ENCODE data around the gene VEGFB. TPM values are rescaled to one million over a fixed set of nuclear protein-coding genes. Genes with fewer than 3 reads are reported as not detected.

VEGFB gene, protein sequence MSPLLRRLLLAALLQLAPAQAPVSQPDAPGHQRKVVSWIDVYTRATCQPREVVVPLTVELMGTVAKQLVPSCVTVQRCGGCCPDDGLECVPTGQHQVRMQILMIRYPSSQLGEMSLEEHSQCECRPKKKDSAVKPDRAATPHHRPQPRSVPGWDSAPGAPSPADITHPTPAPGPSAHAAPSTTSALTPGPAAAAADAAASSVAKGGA
- total RNA-seq, result 150 TPM
- long read RNA-seq, transcript VEGFB-202 (7 exons, 979 nt), result minor isoform, 36 of 172 reads
- long read RNA-seq, transcript VEGFB-201 (7 exons, 1,380 nt), result major isoform, 88 of 172 reads
- long read RNA-seq, partial matches to known transcripts, result 29 of 172 reads
- long read RNA-seq, other reads (novel, unspliced or antisense), result 19 of 172 reads

DNA sequence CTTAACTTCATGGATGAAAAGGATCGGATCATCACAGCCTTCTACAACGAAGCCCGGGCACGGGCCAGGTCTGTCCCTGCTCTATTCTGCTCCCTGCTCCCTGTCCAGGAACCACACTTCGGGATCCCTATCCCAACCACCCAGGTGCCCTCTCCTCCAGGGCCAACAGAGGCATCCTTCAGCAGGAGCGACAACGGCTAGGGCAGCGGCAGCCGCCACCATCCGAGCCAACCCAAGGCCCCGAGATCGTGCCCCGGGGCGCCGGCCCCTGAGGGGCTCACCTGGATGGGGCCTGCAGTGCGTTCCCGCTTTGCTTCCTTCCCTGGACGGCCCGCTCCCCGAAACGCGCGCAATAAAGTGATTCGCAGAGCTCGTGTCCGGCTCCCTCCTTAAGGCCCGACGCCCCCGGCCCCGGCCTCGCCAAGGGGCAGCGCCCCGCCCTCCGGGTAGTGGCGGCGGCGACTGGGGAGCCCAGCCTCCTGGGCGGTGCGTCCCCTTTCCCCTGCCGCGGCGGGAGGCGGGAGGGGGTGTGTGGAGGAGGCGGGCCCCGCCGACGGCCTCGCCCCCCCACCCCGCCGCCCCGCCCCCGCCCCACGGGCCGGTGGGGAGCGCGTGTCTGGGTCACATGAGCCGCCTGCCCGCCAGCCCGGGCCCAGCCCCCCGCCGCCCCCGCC is at the start of gene VEGFB:
Gene VEGFB (plus strand): TSS at position 672 of the 674 bp plus-strand sequence. CDS start 250 bp downstream, outside the sequence.
- Histone ChIP-seq H3K9me3 (no peaks in the 10 kb centered on the region), H3K4me1 (peaks cover 69% of the 10 kb centered on the region), H3K4me3 (peak within 1 kb of the TSS; percentile 76), H3K27me3 (ENCODE audit: low read depth) (no peaks in the 10 kb centered on the region), H3K36me3 (peaks cover 19% of the 10 kb centered on the region), H3K27ac (peak within 1 kb of the TSS; percentile 75)
- intact Hi-C loops (cut with DNase I), result no loop called here
- ATAC-seq (peak; percentile 68 to 73), DNase-seq (peak; percentile 79)
- TF ChIP-seq, protein P1, sequence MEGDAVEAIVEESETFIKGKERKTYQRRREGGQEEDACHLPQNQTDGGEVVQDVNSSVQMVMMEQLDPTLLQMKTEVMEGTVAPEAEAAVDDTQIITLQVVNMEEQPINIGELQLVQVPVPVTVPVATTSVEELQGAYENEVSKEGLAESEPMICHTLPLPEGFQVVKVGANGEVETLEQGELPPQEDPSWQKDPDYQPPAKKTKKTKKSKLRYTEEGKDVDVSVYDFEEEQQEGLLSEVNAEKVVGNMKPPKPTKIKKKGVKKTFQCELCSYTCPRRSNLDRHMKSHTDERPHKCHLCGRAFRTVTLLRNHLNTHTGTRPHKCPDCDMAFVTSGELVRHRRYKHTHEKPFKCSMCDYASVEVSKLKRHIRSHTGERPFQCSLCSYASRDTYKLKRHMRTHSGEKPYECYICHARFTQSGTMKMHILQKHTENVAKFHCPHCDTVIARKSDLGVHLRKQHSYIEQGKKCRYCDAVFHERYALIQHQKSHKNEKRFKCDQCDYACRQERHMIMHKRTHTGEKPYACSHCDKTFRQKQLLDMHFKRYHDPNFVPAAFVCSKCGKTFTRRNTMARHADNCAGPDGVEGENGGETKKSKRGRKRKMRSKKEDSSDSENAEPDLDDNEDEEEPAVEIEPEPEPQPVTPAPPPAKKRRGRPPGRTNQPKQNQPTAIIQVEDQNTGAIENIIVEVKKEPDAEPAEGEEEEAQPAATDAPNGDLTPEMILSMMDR (IDR thresholded peaks at IDR 0.05), result no peak

DNA sequence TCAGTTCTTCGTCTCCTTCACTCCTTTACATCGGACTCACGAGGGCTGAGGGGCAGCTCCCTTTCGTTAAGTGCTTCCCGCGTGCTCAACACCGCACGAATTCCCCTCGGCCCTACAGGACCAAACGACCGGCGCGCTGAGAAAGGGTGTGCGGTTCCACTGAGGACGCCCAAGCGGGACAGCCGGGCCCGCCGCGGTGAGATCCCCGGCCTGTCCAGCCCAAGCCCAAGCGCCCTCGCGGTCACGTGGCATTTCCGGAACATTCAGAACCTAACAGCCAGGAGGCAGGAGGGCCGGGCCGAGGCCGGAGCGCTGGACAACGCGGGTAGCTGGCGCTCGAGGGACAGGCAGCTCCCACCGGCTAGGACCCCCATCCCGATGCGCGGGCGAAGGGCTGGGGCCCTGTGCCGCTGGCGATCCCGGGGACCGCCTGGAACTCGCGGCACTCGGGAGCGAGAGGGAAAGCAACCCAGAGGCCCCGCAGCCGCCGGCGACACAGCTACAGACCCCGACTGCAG is 49.1 kb upstream of the VEGFB start:
- DNase-seq, result peak; percentile 93
- Histone ChIP-seq H3K36me3 (no peaks in the 10 kb centered on the region), H3K4me3 (no peak overlapping the region), H3K27ac (peak overlapping the region; percentile 92), H3K9me3 (no peaks in the 10 kb centered on the region), H3K4me1 (peaks cover 51% of the 10 kb centered on the region), H3K27me3 (ENCODE audit: low read depth) (no peaks in the 10 kb centered on the region)
- ATAC-seq, result peak; percentile 73 to 76
- intact Hi-C loops (cut with DNase I), result no loop called here
- TF ChIP-seq, protein P1 (IDR thresholded peaks at IDR 0.05), result peak; percentile 47

DNA sequence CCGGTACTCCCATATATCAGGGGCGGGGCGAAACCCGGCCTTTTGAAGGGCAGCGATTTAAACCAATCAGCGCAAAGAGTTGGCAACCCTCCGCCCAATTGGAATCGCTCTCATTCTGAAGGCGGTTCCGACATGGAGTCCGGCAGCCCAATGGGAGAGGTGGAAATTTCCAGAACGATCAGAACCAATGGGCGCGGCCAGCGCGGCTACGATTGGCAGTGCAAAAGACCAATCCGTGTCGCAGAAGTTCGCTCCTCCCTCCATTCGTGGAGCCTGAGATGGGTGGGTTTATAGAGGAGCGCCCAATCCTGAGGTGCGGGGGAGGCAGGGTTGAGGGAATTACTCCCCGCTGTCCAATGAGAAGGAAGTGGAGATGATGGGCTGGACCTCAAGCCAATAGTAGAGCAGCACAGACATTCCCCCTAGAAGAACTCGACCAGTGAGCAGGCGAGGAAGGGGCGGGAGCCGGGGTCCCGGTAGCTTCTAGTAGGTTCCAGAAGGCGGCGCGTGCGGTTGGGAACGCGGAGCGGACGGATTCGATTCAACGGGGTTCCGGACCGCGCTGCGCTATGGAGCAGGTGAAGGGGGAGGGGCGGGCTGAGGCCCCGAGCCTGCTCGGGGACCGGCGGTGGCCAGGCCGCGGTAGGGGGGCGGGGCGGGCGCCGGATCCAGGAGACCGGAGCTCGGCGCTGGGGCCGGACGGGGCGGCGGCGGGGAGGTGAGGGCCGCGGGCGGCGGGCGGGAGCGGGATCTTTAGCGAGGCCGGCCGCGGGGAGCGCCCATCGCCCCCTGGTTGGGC is 48.5 kb upstream of the VEGFB start, which contains the start of gene STIP1:
Gene STIP1 (plus strand): TSS at position 479 of the 799 bp plus-strand sequence. CDS start 91 bp downstream, at position 570.
- DNase-seq (peak; percentile 100), ATAC-seq (peak; percentile 93 to 96)
- intact Hi-C loops (cut with DNase I), result no loop called here
- Histone ChIP-seq H3K4me3 (no peak within 1 kb of the TSS), H3K36me3 (peaks cover 5% of the 10 kb centered on the region), H3K27ac (peak within 1 kb of the TSS; percentile 92), H3K27me3 (ENCODE audit: low read depth) (no peaks in the 10 kb centered on the region), H3K9me3 (no peaks in the 10 kb centered on the region), H3K4me1 (peaks cover 50% of the 10 kb centered on the region)
- TF ChIP-seq, protein P1 (IDR thresholded peaks at IDR 0.05), result peak; percentile 51

DNA sequence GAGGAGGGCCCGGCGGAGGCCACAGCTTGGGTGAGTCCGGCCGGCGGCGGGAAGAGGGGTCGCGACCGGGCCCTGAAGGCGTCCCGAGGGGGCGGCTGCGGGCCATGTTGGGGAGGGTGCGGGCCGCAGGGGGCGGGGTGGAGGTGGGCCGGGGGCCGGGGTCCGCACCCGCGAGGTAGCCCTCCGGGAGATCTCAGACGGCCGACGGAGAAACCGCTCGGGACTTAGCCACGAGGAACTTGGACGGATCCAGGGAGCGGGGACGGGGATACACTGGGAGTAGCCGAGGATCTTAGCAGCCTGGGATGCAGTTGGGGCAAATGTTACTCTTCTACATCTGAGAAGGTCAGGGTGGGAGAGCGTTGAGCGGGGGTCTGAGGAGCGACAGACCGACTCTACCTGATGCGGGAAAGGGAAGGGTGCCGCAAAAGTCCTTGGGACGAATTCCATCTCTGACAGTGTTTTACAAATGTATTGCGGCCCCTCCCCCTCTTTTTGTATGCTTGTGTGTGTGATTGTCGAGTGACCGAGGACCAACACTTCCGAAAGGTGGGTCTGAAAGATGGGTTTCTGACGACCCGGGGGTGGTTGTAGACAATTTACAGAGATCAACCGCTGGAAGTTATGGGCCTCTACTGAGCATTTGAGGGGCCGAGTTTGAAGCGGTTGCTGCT is 47.8 kb upstream of the VEGFB start:
- Histone ChIP-seq H3K27me3 (ENCODE audit: low read depth) (no peaks in the 10 kb centered on the region), H3K36me3 (peaks cover 7% of the 10 kb centered on the region), H3K27ac (peak overlapping the region; percentile 79), H3K9me3 (no peaks in the 10 kb centered on the region), H3K4me3 (no peak overlapping the region), H3K4me1 (peaks cover 43% of the 10 kb centered on the region)
- intact Hi-C loops (cut with DNase I), result no loop called here
- DNase-seq, result no peak
- TF ChIP-seq, protein P1 (IDR thresholded peaks at IDR 0.05), result no peak
- no peak for ATAC-seq
